HepG2 (cell line): ENCODE data around the gene AUNIP. TPM values are rescaled to one million over a fixed set of nuclear protein-coding genes. Genes with fewer than 3 reads are reported as not detected.

ENCODE experiments used
- CEBPB ChIP-seq: IDR thresholded peaks from 2 replicates; pipeline ENCODE4 v1.6.1; 2011; ENCODE audit warnings: low read depth, low read length, improper control_type of control experiment, borderline replicate concordance
- FOXP4 ChIP-seq: sonication (generic); formaldehyde crosslinking; IDR thresholded peaks from 2 replicates; pipeline ENCODE4 v1.4.0; 2020; ENCODE audit warnings: missing genetic modification reagents
- HMG20A ChIP-seq: IDR thresholded peaks from 2 replicates; pipeline ENCODE4 v1.6.1; 2016; ENCODE audit warnings: borderline replicate concordance
- HNRNPK ChIP-seq: fragments of 200-400 bp; formaldehyde crosslinking; IDR thresholded peaks from 2 replicates; pipeline ENCODE4 v1.6.1; 2018; ENCODE audit warnings: low read length, low read depth, moderate library complexity, mild to moderate bottlenecking; ENCODE audit not compliant: poor library complexity, severe bottlenecking
- HNRNPUL1 ChIP-seq: fragments of 200-400 bp; formaldehyde crosslinking; IDR thresholded peaks from 2 replicates; pipeline ENCODE4 v1.6.1; 2017; ENCODE audit warnings: low read depth, mild to moderate bottlenecking, low read length, moderate library complexity
- ISX ChIP-seq: sonication (generic); formaldehyde crosslinking; conservative IDR thresholded peaks from 2 replicates; pipeline ENCODE4 v1.5.0; 2020; ENCODE audit warnings: missing genetic modification reagents
- JUND ChIP-seq: sonication (generic); formaldehyde crosslinking; IDR thresholded peaks from 2 replicates; pipeline ENCODE4 v1.8.0; 2022; ENCODE audit warnings: mild to moderate bottlenecking, missing genetic modification reagents
- REPIN1 ChIP-seq: sonication (generic); formaldehyde crosslinking; IDR thresholded peaks from 2 replicates; pipeline ENCODE4 v1.8.0; 2022; ENCODE audit warnings: missing genetic modification reagents, low read depth, mild to moderate bottlenecking, borderline replicate concordance
- SRY ChIP-seq: sonication (generic); formaldehyde crosslinking; IDR thresholded peaks from 2 replicates; pipeline ENCODE4 v1.8.0; 2022; ENCODE audit warnings: mild to moderate bottlenecking, missing genetic modification reagents
- TOPORS ChIP-seq: sonication (generic); formaldehyde crosslinking; IDR thresholded peaks from 2 replicates; pipeline ENCODE4 v1.8.0; 2023; ENCODE audit warnings: mild to moderate bottlenecking, missing genetic modification reagents
- U2AF2 ChIP-seq: fragments of 200-400 bp; formaldehyde crosslinking; IDR thresholded peaks from 2 replicates; pipeline ENCODE4 v1.6.1; 2017; ENCODE audit warnings: low read depth, mild to moderate bottlenecking, low read length
- ZBTB8A ChIP-seq: sonication (generic); formaldehyde crosslinking; IDR thresholded peaks from 2 replicates; pipeline ENCODE4 v1.4.0; 2020; ENCODE audit warnings: mild to moderate bottlenecking, low read depth, missing genetic modification reagents, borderline replicate concordance
- ZNF180 ChIP-seq: sonication (generic); formaldehyde crosslinking; IDR thresholded peaks from 2 replicates; pipeline ENCODE4 v1.4.0; 2020; ENCODE audit warnings: low read depth, missing genetic modification reagents, borderline replicate concordance
- ZNF234 ChIP-seq: sonication (generic); formaldehyde crosslinking; conservative IDR thresholded peaks from 2 replicates; pipeline ENCODE4 v1.5.1; 2020; ENCODE audit warnings: mild to moderate bottlenecking, missing genetic modification reagents
- ZNF773 ChIP-seq: sonication (generic); formaldehyde crosslinking; IDR thresholded peaks from 2 replicates; pipeline ENCODE4 v1.4.0; 2020; ENCODE audit warnings: missing genetic modification reagents, borderline replicate concordance
- ZNF781 ChIP-seq: sonication (generic); formaldehyde crosslinking; IDR thresholded peaks from 2 replicates; pipeline ENCODE4 v1.5.1; 2020; ENCODE audit warnings: borderline replicate concordance, mild to moderate bottlenecking, missing genetic modification reagents; ENCODE audit errors: not compliant biosample characterization
- ZSCAN21 ChIP-seq: sonication (generic); formaldehyde crosslinking; IDR thresholded peaks from 2 replicates; pipeline ENCODE4 v1.8.0; 2022; ENCODE audit warnings: mild to moderate bottlenecking, missing genetic modification reagents, moderate library complexity, borderline replicate concordance
- polyA plus RNA-seq, 8 experiments: library from polyadenylated mRNA; depleted of rRNA in 3 of 8; stranded (reverse) in 7 of 8; unstranded in 1 of 8; fragments of >200 nt; fragmentation: Illumina TruSeq in 4 of 8; extraction: Trizol in 4 of 8; gene quantifications; 2 replicates each; pipeline versions ENCODE4 v1.2.1 to v1.2.3, GENCODE V29; 2011 to 2016; ENCODE audit warnings: low read depth in 4 of 8, missing spikeins in 1 of 8, mixed read lengths in 1 of 8; ENCODE audit not compliant: insufficient read depth in 1 of 8
- total RNA-seq, 5 experiments: library from RNA; depleted of rRNA; stranded (reverse); fragments of >200 nt; fragmentation: Illumina TruSeq; extraction: Trizol; gene quantifications; 2 replicates each; pipeline ENCODE4 v1.2.3, GENCODE V29; 2016; ENCODE audit warnings: low read depth in 1 of 5
- TF ChIP-seq, protein P1 (sequence below): sonication (generic); formaldehyde crosslinking; IDR thresholded peaks from 2 replicates; pipeline ENCODE4 v1.5.0; 2020; ENCODE audit warnings: mild to moderate bottlenecking, missing genetic modification reagents, moderate library complexity
- TF ChIP-seq, protein P2 (sequence below): sonication (generic); formaldehyde crosslinking; IDR thresholded peaks from 2 replicates; pipeline ENCODE4 v1.9.0; 2021; ENCODE audit warnings: missing genetic modification reagents, borderline replicate concordance
- TF ChIP-seq, protein P3 (sequence below): fragments of 450-650 bp; IDR thresholded peaks from 2 replicates; pipeline ENCODE4 v1.6.1; 2016

AUNIP gene
- total and polyA plus RNA-seq, 2 of the 13 experiments (the other 11 are each of a cell fraction or from before 2014, with no cell fraction given) = 3.8 to 12.3 TPM

- no peak for TF ChIP-seq ZNF180 (CRISPR knock-in tag)
- TF ChIP-seq, protein P1, sequence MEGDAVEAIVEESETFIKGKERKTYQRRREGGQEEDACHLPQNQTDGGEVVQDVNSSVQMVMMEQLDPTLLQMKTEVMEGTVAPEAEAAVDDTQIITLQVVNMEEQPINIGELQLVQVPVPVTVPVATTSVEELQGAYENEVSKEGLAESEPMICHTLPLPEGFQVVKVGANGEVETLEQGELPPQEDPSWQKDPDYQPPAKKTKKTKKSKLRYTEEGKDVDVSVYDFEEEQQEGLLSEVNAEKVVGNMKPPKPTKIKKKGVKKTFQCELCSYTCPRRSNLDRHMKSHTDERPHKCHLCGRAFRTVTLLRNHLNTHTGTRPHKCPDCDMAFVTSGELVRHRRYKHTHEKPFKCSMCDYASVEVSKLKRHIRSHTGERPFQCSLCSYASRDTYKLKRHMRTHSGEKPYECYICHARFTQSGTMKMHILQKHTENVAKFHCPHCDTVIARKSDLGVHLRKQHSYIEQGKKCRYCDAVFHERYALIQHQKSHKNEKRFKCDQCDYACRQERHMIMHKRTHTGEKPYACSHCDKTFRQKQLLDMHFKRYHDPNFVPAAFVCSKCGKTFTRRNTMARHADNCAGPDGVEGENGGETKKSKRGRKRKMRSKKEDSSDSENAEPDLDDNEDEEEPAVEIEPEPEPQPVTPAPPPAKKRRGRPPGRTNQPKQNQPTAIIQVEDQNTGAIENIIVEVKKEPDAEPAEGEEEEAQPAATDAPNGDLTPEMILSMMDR (CRISPR knock-in tag) = no peak
- TF ChIP-seq TOPORS (CRISPR knock-in tag) = no peak
- TF ChIP-seq ZSCAN21 = no peak
- TF ChIP-seq, protein P2, sequence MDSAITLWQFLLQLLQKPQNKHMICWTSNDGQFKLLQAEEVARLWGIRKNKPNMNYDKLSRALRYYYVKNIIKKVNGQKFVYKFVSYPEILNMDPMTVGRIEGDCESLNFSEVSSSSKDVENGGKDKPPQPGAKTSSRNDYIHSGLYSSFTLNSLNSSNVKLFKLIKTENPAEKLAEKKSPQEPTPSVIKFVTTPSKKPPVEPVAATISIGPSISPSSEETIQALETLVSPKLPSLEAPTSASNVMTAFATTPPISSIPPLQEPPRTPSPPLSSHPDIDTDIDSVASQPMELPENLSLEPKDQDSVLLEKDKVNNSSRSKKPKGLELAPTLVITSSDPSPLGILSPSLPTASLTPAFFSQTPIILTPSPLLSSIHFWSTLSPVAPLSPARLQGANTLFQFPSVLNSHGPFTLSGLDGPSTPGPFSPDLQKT (CRISPR knock-in tag) = no peak
- TF ChIP-seq U2AF2 = no peak
- TF ChIP-seq ZBTB8A (CRISPR knock-in tag) = no peak
- TF ChIP-seq CEBPB = no peak
- TF ChIP-seq, protein P3, sequence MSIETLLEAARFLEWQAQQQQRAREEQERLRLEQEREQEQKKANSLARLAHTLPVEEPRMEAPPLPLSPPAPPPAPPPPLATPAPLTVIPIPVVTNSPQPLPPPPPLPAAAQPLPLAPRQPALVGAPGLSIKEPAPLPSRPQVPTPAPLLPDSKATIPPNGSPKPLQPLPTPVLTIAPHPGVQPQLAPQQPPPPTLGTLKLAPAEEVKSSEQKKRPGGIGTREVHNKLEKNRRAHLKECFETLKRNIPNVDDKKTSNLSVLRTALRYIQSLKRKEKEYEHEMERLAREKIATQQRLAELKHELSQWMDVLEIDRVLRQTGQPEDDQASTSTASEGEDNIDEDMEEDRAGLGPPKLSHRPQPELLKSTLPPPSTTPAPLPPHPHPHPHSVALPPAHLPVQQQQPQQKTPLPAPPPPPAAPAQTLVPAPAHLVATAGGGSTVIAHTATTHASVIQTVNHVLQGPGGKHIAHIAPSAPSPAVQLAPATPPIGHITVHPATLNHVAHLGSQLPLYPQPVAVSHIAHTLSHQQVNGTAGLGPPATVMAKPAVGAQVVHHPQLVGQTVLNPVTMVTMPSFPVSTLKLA = no peak
- 0 out of 2 replicates have a peak, but pooled peaks have one; percentile 30 for TF ChIP-seq REPIN1
- TF ChIP-seq HNRNPK = no peak
- TF ChIP-seq ZNF781 (CRISPR knock-in tag) = peak; percentile 8
- TF ChIP-seq ISX (CRISPR knock-in tag) = no peak
- no peak for TF ChIP-seq ZNF234
- peak; percentile 92 for TF ChIP-seq JUND
- no peak for TF ChIP-seq SRY (CRISPR knock-in tag)
- TF ChIP-seq ZNF773 = no peak
- TF ChIP-seq FOXP4 (CRISPR knock-in tag) = peak; percentile 82
- TF ChIP-seq HNRNPUL1 = no peak
- TF ChIP-seq HMG20A (CRISPR knock-in tag) = no peak; the same call in 1 of the 2 replicates
These were observed 2.3 kb upstream of the AUNIP start (continued) for GRCh38 chr1:25861316-25862286.
